ENCODE results near the gene TMEM258.
A peak's percentile ranks its signal among the peaks of the same experiment; 100 is the strongest.

The TMEM258 gene

GRCh38 chr11:61774411-61774810, 18.0 kb downstream of the TMEM258 start:
- DNase-seq: no peak

DNA sequence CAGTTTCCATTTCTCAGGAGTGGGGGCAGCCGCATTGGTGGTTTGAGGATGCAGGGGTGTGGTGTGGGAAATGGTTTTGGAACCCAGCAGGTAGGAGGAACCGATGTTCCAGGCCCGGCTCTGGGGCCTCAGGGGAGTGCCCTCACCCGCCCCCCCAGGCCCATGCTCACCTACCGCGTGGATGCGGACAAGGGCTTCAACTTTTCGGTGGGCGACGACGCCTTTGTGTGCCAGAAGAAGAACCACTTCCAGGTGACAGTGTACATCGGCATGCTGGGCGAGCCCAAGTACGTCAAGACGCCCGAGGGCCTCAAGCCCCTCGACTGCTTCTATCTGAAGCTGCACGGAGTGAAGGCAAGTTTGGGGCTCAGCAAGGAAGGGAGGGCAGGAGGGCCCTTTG, 18.6 kb downstream of the TMEM258 start:
- no peak for DNase-seq

- no peak for DNase-seq
These were observed 19.0 kb downstream of the TMEM258 start for GRCh38 chr11:61773356-61773755.

- no peak for DNase-seq
These were observed 20.4 kb downstream of the TMEM258 start for GRCh38 chr11:61771985-61772455.

DNA sequence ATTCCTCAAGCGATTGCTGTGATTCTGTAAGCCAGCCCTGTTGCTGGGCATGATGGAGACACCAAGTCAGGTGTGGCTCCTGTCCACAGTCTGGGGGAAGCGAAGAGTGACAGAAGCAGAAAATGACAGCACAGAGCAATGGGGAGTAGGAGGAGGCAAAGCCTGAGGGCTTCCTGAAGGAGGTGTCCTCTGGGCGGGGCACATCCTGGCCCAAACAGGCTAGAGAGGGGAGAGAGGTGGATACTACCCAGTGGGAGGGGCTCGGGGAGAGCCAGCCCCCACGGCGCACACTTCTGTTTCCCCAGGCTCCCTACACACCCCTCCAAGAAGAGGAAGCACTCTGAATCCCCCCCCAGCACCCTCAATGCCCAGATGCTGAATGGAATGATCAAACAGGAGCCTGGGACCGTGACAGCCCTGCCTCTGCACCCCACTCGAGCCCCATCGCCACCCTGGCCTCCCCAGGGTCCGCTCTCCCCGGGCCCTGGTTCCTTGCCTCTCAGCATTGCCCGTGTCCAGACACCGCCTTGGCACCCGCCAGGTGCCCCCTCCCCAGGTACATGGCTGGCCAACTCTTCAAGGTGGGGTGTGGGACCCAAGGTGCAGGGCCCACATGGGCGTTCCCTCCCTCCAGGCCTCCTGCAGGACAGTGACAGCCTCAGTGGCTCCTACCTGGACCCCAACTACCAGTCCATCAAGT, 21.1 kb downstream of the TMEM258 start:
- no peak for DNase-seq

- no peak for DNase-seq
These were observed 22.3 kb downstream of the TMEM258 start for GRCh38 chr11:61769946-61770683.

DNA sequence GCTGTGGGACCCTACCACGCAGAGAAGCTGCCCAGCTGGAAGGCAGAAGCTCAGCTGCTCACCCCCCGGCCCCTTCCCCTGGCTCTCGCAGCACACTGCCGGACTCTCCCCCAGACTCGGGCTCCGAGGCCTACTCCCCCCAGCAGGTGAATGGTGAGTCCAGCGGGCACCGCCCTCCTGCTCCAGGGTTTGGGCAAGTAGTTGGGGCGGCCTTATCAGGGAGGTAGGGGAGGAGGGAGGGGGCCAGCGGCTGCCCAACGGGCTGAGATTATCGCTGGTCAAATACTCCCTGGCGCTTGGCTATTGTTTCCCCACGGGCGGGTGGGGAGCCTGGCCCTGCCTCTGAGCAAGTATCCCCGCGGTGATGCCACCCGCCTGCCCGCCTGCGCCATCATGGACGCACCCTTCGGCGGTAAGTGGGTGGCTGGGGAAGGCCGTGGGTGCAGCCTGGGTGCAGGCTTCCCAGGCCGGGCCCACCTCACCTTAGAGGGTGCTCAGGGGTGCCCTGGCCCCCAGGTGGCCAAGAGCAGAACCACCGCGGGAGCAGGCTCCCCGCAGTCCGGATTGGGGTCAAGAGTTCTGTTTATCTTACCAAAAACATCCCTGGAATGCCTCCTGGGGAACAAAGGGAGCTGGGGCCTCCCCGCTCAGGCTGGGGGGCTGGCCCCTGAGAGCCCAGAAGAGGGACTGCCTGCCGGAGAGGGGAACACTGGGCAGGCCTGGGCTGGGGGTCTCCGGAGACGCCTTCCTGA, 23.1 kb downstream of the TMEM258 start:
- DNase-seq: no peak

DNA sequence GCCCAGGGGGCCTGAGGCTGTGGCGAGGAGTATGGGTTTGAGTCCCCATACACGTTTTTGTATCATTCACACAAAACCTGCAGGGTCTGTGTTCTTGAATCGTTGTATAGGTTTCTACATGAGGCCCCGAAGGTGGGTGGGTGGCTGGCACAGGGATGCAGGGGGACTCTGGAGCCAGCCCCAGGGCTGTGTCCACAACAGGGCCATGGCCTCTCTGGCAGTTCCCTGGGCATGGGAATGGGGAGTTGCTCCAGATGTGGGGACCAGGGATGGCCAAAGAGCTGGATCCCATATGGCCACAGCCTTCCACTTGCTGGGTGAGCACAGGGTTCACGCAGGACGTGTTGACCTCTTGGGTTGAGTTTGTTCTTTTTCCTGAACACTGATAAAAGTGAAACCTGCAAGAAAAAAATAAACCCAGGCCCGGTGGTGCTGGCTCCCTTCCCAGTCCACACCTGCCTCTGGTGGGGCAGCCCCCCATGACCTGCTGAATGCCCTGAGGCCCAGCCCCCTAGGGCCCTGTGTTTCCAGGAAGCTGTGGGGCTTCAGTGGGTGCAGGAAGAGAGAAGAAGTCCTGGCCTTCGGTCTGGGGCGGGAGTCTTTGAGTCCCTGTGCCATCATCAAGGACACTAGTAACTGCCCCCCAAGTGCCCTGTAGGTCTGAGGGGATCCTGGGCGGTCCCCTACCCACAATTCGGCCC, 23.9 kb downstream of the TMEM258 start:
- no peak for DNase-seq

- no peak for DNase-seq
These were observed 26.0 kb downstream of the TMEM258 start for GRCh38 chr11:61766353-61766841.

- DNase-seq: no peak
These were observed 26.7 kb downstream of the TMEM258 start for GRCh38 chr11:61765550-61766253.

DNA sequence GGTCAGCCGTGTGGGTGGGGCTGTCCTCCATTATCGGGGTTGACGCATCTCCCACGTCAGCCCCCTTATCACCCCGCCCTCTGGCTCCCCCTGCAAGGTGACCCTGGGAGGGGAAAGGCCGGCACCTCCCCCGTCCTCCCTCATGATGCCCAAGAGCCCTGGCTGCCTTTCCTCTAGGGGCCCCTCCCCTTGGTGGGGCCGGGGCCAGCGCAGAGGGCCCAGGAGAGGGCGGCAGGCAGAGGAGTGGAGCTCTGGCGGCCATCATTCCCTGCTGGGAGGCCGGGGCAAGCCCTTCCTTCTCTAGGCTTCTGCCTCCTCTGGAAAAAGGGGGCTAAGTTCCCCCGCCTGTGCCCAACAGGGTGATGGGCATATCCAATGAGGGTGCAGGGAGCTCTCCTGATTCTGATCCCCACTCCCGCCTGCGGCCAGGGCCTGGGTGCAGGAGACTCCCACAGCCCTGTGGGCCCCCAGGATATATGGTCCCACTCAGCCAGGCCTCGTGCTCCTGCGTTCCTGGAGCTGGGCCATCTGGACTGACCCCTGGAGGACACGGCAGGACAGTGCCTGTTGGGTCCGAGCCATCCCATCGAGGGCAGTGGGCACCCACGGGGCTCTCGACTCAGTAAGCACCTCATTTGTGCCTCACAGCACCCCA, 27.7 kb downstream of the TMEM258 start:
- no peak for DNase-seq

DNA sequence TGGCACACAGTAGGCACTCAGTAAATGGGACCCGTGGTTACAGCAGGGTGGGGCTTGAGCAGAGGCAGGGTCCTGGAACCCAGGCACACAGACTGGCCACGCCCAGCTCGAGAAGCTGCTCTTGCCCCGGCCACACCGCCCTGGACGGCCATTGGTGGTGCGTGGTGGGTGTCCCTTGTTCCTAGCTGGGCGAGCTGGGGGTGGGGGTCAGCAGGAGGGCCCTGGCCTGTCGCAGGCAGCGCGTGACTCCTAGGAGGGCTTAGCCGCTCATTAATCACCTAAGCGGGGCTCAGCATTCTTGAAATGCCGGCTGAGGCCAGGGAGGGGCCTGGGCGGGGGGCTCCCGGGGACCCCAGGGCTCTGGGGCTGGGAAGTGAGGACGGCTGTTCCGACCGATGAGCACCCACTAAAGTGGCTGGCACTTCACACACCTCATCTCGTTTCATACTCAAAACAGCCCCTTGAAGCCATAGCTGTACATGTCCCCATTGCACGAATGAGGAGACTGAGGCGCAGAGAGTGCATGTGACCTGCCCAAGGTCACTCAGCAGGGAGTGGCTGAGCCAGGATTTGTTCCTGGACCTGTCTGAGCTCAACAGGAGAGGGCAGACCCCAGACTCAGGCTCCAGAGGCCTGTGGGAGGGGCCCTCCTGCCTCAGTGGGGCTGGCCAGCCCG, 28.3 kb downstream of the TMEM258 start:
- no peak for DNase-seq

GRCh38 chr11:61762798-61763197, 29.6 kb downstream of the TMEM258 start:
- no peak for DNase-seq

DNA sequence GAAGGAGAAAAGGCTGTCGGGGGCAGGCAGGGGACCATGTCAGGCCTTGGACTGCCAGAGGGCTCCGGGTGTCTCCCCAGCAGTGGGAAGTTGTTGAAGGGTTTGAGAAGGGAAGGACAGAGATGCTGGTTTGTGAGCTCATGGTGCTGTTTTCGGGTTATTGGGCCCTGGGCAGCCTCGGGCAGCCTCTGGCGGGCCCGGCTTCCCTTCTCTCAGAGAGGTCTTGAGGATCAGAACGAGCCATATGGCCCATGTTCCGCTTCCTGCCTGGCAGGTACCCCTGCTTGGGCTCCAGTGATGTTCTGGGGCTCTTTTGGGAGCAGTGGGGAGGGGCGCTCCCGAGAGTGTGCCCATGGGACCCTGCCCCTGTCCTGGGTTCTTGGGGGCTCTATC, 30.2 kb downstream of the TMEM258 start:
- no peak for DNase-seq

- DNase-seq: peak in 1 of 2 donors; percentile 6
These were observed 30.8 kb downstream of the TMEM258 start for GRCh38 chr11:61761440-61762222.

DNA sequence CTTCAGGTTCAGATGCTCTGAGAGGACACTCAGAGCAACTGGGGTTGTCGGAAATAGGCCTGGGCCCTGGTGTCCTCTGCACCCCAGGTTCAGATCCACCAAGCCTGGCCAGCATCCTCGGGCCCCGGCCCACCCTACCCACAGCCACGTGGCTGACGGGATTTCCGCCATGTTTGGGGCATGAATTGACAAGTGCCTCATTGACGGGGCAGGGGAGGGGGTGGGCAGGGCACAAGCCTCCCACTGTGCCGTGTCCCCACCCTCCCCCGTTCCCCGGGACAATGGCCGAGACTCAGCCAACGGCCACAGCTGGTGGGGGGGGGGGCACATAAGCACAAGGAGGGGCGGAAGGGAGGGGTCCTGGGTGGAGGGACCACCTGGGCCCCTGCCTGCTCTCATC, 31.5 kb downstream of the TMEM258 start:
- no peak for DNase-seq

DNA sequence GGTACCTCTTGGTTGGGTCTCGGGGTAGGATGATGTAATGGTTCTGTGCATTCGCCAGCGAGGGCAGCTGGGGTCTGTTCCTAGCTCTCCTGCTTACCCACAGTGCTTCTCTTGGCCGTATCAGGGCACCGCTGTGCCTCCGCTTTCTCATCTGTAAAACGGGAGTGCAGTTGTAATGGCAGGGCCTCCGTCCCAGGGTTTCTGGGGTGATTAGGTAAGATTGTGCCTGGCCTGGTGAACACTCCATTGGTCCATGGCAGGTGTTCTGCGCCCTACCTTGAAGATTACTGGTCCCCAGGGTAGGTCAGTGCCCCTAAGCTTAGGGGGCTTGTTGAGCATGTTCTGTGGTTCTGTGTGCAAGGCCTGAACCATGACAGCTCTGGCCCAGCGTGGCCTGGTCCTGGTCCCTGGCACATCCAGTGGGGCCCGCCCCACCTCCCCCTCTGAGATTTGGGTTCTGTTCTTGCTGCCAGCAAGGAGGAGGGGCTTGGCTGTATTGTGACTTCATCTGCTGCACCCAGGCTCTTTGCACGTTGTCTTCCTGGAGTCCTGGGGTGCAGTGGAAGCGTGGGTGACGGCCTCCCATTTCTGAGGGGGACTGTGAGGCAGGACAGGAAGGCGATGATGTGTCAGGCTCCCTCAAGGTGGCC, 35.1 kb downstream of the TMEM258 start:
- no peak for DNase-seq

DNA sequence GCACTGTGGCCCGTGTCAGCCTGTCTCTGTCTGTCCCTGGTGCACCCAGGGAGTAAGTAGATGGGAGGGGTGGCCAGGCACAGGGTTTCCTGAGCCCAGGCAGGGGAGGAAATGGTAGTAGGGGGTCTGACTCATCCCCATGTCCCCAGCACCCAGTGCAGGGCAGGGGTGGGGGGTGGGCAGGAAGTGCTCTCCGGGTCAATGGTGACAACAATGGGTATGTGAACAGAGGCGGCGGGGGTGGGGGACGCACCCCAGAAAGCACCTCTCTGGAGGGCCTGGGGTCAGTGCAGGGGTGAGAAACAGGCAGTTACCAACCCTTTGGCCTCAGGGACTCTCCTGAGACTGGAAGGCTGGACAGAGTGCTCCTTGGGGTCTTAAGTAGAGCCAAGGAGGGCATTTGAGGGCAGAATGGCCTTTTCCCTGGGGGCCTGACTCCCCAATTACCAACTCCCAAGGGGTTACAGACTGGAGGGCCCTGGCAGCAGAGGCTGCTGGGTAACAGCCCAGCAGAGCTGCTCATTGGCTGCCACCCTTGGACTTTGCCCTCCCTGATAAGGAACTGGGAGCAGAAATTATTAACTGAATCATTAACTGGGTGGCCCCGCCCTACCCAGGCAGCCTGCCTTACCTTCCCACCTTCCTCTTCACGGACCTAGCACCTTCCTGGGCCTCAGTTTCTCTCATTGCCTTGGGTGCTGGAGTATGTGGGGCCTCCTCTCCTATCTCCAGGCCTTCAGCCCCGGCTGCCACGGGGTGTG, 35.8 kb downstream of the TMEM258 start:
- peak; percentile 34 to 55 for DNase-seq

DNA sequence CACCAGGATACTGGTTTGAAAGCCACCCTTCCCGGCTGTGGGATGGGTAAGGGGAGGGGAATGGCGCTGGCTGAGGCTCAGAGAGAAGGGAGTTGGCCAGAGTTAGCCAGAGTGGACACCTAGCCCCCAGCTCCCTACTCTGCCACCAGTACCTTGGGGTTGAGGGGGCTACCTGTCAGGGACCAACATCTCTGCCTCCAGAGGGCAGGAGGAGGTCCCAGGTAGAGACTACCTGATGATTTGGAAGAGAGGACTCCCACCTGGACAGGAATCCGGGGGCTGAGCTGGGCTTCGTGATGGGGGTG, 36.3 kb downstream of the TMEM258 start:
- DNase-seq: no peak

Data from inflammatory macrophage treated with lipopolysaccharide for 1 hour (primary cell).